Thoracic aorta (tissue), 2 donors: ENCODE data around the gene RBM38. TPM values are rescaled to one million over a fixed set of nuclear protein-coding genes. Genes with fewer than 3 reads are reported as not detected.
A peak's percentile ranks its signal among the peaks of the same experiment; 100 is the strongest.

Source experiments
- ATAC-seq: fragments of 150-250 bp; one replicate; pipeline ENCODE4 v1.8.0; 2017; ENCODE audit warnings: low read depth; ENCODE audit not compliant: insufficient number of reproducible peaks, low FRiP score
- DNase-seq: peaks from one replicate; pipeline ENCODE4 v3.0.0-alpha.2; 2020; ENCODE audit warnings: low spot score
- H3K27ac ChIP-seq, 2 donors: fragments of 200-600 bp; sonication (generic); 1 replicate in 1 of 2; 2 replicates in 1 of 2; pipeline ENCODE4 v1.5.1; 2016; ENCODE audit warnings: mild to moderate bottlenecking in 2 of 2, moderate library complexity in 2 of 2
- H3K27me3 ChIP-seq: fragments of 200-600 bp; sonication (generic); replicated peaks from 2 replicates; pipeline ENCODE4 v1.6.0; 2016; ENCODE audit warnings: mild to moderate bottlenecking; ENCODE audit not compliant: insufficient read depth
- H3K36me3 ChIP-seq: fragments of 200-600 bp; sonication (generic); one replicate; pipeline ENCODE4 v1.5.1; 2016
- H3K4me1 ChIP-seq, 2 donors: fragments of 200-600 bp; sonication (generic); 1 replicate in 1 of 2; 2 replicates in 1 of 2; pipeline versions ENCODE4 v1.5.1 to v1.6.0; 2016; ENCODE audit warnings: low read depth in 2 of 2, mild to moderate bottlenecking in 1 of 2; ENCODE audit not compliant: control insufficient read depth in 1 of 2
- H3K4me3 ChIP-seq: fragments of 200-600 bp; sonication (generic); 2 replicates; pipeline ENCODE4 v1.5.1; 2016; ENCODE audit warnings: mild to moderate bottlenecking
- H3K9me3 ChIP-seq: fragments of 200-600 bp; sonication (generic); 2 replicates; pipeline ENCODE4 v1.5.1; 2016
- CTCF ChIP-seq: fragments of 200-600 bp; sonication (generic); IDR thresholded peaks from one replicate; pipeline ENCODE4 v1.5.1; 2019; ENCODE audit warnings: antibody characterized with exemption
- total RNA-seq, 2 donors: library from RNA; depleted of rRNA; stranded (reverse); fragments of >200 nt; gene quantifications; one replicate each; pipeline versions ENCODE4 v1.1.0 to v1.2.3, GENCODE V29; 2016

RBM38 gene
- total RNA-seq, 2 donors from 2014 or later: 9.6 to 24.8 TPM

- no peak for ATAC-seq
- no peak overlapping the region for H3K27ac ChIP-seq
- no peaks in the 10 kb centered on the region for H3K27me3 ChIP-seq
- H3K4me1 ChIP-seq: peaks cover 40 to 64% of the 10 kb centered on the region in 2 donors
- no peaks in the 10 kb centered on the region for H3K9me3 ChIP-seq
- no peak for DNase-seq
- no peak overlapping the region for H3K4me3 ChIP-seq
- H3K36me3 ChIP-seq: no peaks in the 10 kb centered on the region
- no peak for TF ChIP-seq CTCF
Measured at GRCh38 chr20:57435105-57435497, 43.9 kb downstream of the RBM38 start.

GRCh38 chr20:57435498-57436222 is 44.5 kb downstream of the RBM38 start:
- Histone ChIP-seq H3K27ac (peak overlapping the region in 1 of 2 donors; percentile 83), H3K4me1 (peaks cover 45 to 69% of the 10 kb centered on the region in 2 donors), H3K36me3 (no peaks in the 10 kb centered on the region), H3K9me3 (no peaks in the 10 kb centered on the region), H3K27me3 (no peaks in the 10 kb centered on the region), H3K4me3 (peak overlapping the region; percentile 6)
- TF ChIP-seq CTCF: no peak
- DNase-seq (no peak), ATAC-seq (no peak)

- TF ChIP-seq CTCF: no peak
- Histone ChIP-seq H3K4me3 (no peak overlapping the region), H3K4me1 (peaks cover 46 to 75% of the 10 kb centered on the region in 2 donors), H3K36me3 (no peaks in the 10 kb centered on the region), H3K27me3 (no peaks in the 10 kb centered on the region), H3K9me3 (no peaks in the 10 kb centered on the region), H3K27ac (peak overlapping the region in 1 of 2 donors; percentile 83)
- no peak for DNase-seq
- no peak for ATAC-seq
Measured at GRCh38 chr20:57436223-57436545, 45.0 kb downstream of the RBM38 start.

GRCh38 chr20:57437267-57437666 is 46.1 kb downstream of the RBM38 start:
- Histone ChIP-seq H3K9me3 (no peaks in the 10 kb centered on the region), H3K36me3 (no peaks in the 10 kb centered on the region), H3K4me1 (peaks cover 53 to 85% of the 10 kb centered on the region in 2 donors), H3K27ac (peak overlapping the region; percentile 83), H3K27me3 (no peaks in the 10 kb centered on the region), H3K4me3 (no peak overlapping the region)
- DNase-seq: no peak
- no peak for ATAC-seq
- no peak for TF ChIP-seq CTCF

GRCh38 chr20:57437672-57438330 is 46.6 kb downstream of the RBM38 start:
- no peaks in the 10 kb centered on the region for H3K27me3 ChIP-seq
- no peaks in the 10 kb centered on the region for H3K9me3 ChIP-seq
- DNase-seq: no peak
- H3K27ac ChIP-seq: peak overlapping the region; percentile 83
- no peak overlapping the region for H3K4me3 ChIP-seq
- TF ChIP-seq CTCF: no peak
- H3K36me3 ChIP-seq: no peaks in the 10 kb centered on the region
- ATAC-seq: peak; percentile 37
- peaks cover 50 to 86% of the 10 kb centered on the region in 2 donors for H3K4me1 ChIP-seq
